Caco-2 (cell line): Measurements from ENCODE around the gene HAPLN3. TPM values are rescaled to one million over a fixed set of nuclear protein-coding genes. Genes with fewer than 3 reads are reported as not detected.

Experiments used
- BruUV-seq: library from RNA; stranded (reverse); fragments of 400-500 nt; replicated peaks from 2 replicates; lab custom pipeline; 2021; lab: Mats Ljungman, UMichigan
- CTCF ChIA-PET: fragments of 300-600 bp; sonication (Branson Sonifier 250); formaldehyde crosslinking; loops from one replicate; lab custom pipeline; 2022; ENCODE audit warnings: antibody characterized with exemption; lab: Charles Lee
- POLR2A ChIA-PET: fragments of 300-600 bp; sonication (Branson Sonifier 250); formaldehyde crosslinking; loops from one replicate; lab custom pipeline; 2022; ENCODE audit warnings: antibody characterized with exemption; lab: Charles Lee
- DNase-seq, 2 experiments: peaks; one replicate each; pipeline versions ENCODE4 v3.0.0 to v3.0.0-alpha.2; 2020 to 2022
- H3K27me3 ChIP-seq: replicated peaks from 2 replicates; pipeline ENCODE4 v1.6.0; 2011; ENCODE audit warnings: low read length; ENCODE audit not compliant: control insufficient read depth, insufficient read depth
- H3K36me3 ChIP-seq: 2 replicates; pipeline ENCODE4 v1.5.1; 2011; ENCODE audit warnings: low read length; ENCODE audit not compliant: control insufficient read depth, insufficient read depth
- H3K4me1 ChIP-seq: fragments of 250-450 bp; sonication (Bioruptor Pico); 2 replicates; pipeline ENCODE4 v1.5.1; 2020; ENCODE audit warnings: mild to moderate bottlenecking
- H3K4me3 ChIP-seq: 2 replicates; pipeline ENCODE4 v1.5.1; 2011; ENCODE audit warnings: low read depth, mild to moderate bottlenecking, control low read depth, low read length
- H3K9me3 ChIP-seq: fragments of 250-450 bp; sonication (Bioruptor Pico); 2 replicates; pipeline ENCODE4 v1.5.1; 2020; ENCODE audit warnings: mild to moderate bottlenecking, moderate library complexity
- H3K27ac Mint-ChIP-seq: one replicate; pipeline ENCODE4 v1.8.0; 2022; ENCODE audit warnings: mixed read lengths; ENCODE audit not compliant: unreplicated experiment
- H3K27me3 Mint-ChIP-seq: one replicate; pipeline ENCODE4 v1.8.0; 2022; ENCODE audit warnings: mixed read lengths; ENCODE audit not compliant: insufficient read depth, unreplicated experiment
- H3K36me3 Mint-ChIP-seq: one replicate; pipeline ENCODE4 v1.8.0; 2022; ENCODE audit warnings: mild to moderate bottlenecking, mixed read lengths; ENCODE audit not compliant: insufficient read depth, unreplicated experiment
- H3K4me1 Mint-ChIP-seq: one replicate; pipeline ENCODE4 v1.8.0; 2022; ENCODE audit warnings: low read depth, mixed read lengths; ENCODE audit not compliant: unreplicated experiment
- H3K4me3 Mint-ChIP-seq: one replicate; pipeline ENCODE4 v1.8.0; 2022; ENCODE audit warnings: mild to moderate bottlenecking, moderate library complexity, mixed read lengths; ENCODE audit not compliant: unreplicated experiment
- H3K9me3 Mint-ChIP-seq: one replicate; pipeline ENCODE4 v1.8.0; 2022; ENCODE audit warnings: mixed read lengths; ENCODE audit not compliant: unreplicated experiment
- CTCF ChIP-seq, 2 experiments: fragments of 200-600 bp in 1 of 2; IDR thresholded peaks; 1 replicate in 1 of 2; 2 replicates in 1 of 2; pipeline versions ENCODE4 v1.5.1 to v1.8.0; 2011 to 2022; ENCODE audit warnings: antibody characterized with exemption in 1 of 2, control low read depth in 1 of 2, inconsistent platforms in 1 of 2, low read depth in 1 of 2, low read length in 1 of 2, mild to moderate bottlenecking in 1 of 2, moderate library complexity in 1 of 2; ENCODE audit not compliant: insufficient read depth in 1 of 2, severe bottlenecking in 1 of 2, unreplicated experiment in 1 of 2
- intact Hi-C: fragments of 100-400 bp; cut with micrococcal nuclease; formaldehyde crosslinking; loops from one replicate; pipeline ENCODE4 v1.10.0; 2022; ENCODE audit not compliant: unreplicated experiment
- total RNA-seq: library from RNA; stranded (reverse); gene quantifications from 2 replicates; pipeline ENCODE4 v1.2.3, GENCODE V29; 2022

Gene HAPLN3
- total RNA-seq, 1 experiment from 2014 or later, result 16.7 TPM

DNA sequence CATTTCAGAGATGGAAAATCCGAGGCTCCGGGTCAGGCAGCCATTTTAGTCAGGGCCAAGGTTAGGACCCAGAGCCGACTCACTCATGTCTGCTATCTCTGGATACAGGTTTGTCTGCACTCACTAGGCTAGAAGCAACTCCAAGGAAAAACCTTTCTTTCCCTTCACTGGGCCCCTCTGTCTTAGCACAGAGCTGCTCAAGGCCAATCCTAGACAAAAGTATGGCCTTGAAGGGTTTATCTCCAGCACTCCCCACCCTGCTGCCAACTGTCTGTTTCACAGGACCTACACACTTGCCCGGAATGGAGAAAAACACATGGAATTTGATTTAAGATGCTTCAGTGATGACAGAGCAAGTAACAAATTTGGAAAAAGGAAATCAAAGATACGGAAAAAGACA lies 66.6 kb downstream of the HAPLN3 start:
- Mint-ChIP-seq H3K4me1 (no peaks in the 10 kb centered on the region), H3K4me3 (no peak overlapping the region), H3K27me3 (peaks cover under 1% of the 10 kb centered on the region), H3K27ac (no peak overlapping the region), H3K36me3 (no peaks in the 10 kb centered on the region), H3K9me3 (no peaks in the 10 kb centered on the region)
- Histone ChIP-seq H3K27me3 (no peaks in the 10 kb centered on the region), H3K4me3 (no peak overlapping the region), H3K36me3 (no peaks in the 10 kb centered on the region), H3K4me1 (no peaks in the 10 kb centered on the region), H3K9me3 (no peaks in the 10 kb centered on the region)
- no peak for TF ChIP-seq CTCF (IDR thresholded peaks at IDR 0.05; ENCODE audit: insufficient read depth in 1 of 2, low read depth in 1 of 2, low read length in 1 of 2, severe bottlenecking in 1 of 2, unreplicated experiment in 1 of 2)
- ChIA-PET CTCF (no interaction called here), POLR2A (no interaction called here)
- no peak for DNase-seq
- BruUV-seq, result no TSS peak
- intact Hi-C loops, result no loop called here

Other genes with a start within 250 kb of the HAPLN3 start
- gene ACAN, start 92.1 kb downstream of the HAPLN3 start, total RNA-seq, result not detected in 2 replicates
- gene MFGE8, start 17.8 kb upstream of the HAPLN3 start, total RNA-seq, result 409 and 453 TPM in 2 replicates
- 56.4 and 63.0 TPM in 2 replicates for gene ABHD2, start 192.9 kb upstream of the HAPLN3 start, total RNA-seq